Uterus (tissue), 4 donors: Measurements from ENCODE around the gene TBC1D16. TPM values are rescaled to one million over a fixed set of nuclear protein-coding genes. Genes with fewer than 3 reads are reported as not detected.

Experiments
- DNase-seq, 2 donors: peaks; one replicate each; pipeline ENCODE4 v3.0.0-alpha.2; 2019 to 2020
- H3K27ac ChIP-seq, 2 donors: fragments of 200-600 bp; sonication (generic); 1 replicate in 1 of 2; 2 replicates in 1 of 2; pipeline ENCODE4 v1.5.1; 2016 to 2018
- H3K27me3 ChIP-seq, 2 donors: fragments of 200-600 bp; sonication (generic); one replicate each; pipeline ENCODE4 v1.5.1; 2018 to 2019; ENCODE audit warnings: control low read depth in 1 of 2
- H3K36me3 ChIP-seq, 2 donors: fragments of 200-600 bp; sonication (generic); one replicate each; pipeline ENCODE4 v1.5.1; 2019; ENCODE audit warnings: control low read depth in 1 of 2
- H3K4me1 ChIP-seq, 2 donors: fragments of 200-600 bp; sonication (generic); one replicate each; pipeline ENCODE4 v1.5.1; 2018 to 2019; ENCODE audit warnings: control low read depth in 1 of 2
- H3K4me3 ChIP-seq, 2 donors: fragments of 200-600 bp; sonication (generic); 1 replicate in 1 of 2; 2 replicates in 1 of 2; pipeline ENCODE4 v1.5.1; 2018 to 2019; ENCODE audit warnings: mild to moderate bottlenecking in 1 of 2
- H3K9me3 ChIP-seq, 2 donors: fragments of 200-600 bp; sonication (generic); one replicate each; pipeline ENCODE4 v1.5.1; 2019; ENCODE audit warnings: control low read depth in 1 of 2
- POLR2A ChIP-seq, 2 donors: fragments of 450-650 bp; IDR thresholded peaks; one replicate each; pipeline ENCODE4 v1.6.1; 2016; ENCODE audit warnings: antibody characterized with exemption in 2 of 2, mild to moderate bottlenecking in 1 of 2, moderate library complexity in 1 of 2
- intact Hi-C: fragments of 100-400 bp; cut with DNase I; formaldehyde crosslinking; loops from one replicate; pipeline ENCODE4 v1.15.1; 2023; ENCODE audit warnings: low total_unique reads
- total RNA-seq, 4 donors: library from RNA; depleted of rRNA in 3 of 4; stranded (reverse); fragments of >200 nt in 3 of 4; gene quantifications; one replicate each; pipeline versions ENCODE4 v1.1.0 to v1.2.4, GENCODE V29; 2014 to 2023
- TF ChIP-seq, protein P1 (sequence below), 4 experiments: fragments of 200-600 bp in 2 of 4; fragments of 450-650 bp in 2 of 4; sonication (generic) in 2 of 4; IDR thresholded peaks; one replicate each; pipeline ENCODE4 v1.5.1; 2016 to 2019; ENCODE audit warnings: antibody characterized with exemption in 4 of 4, mild to moderate bottlenecking in 2 of 4, moderate library complexity in 1 of 4
- donor health status: DM: yes; HTN: yes; CAD: no.

TBC1D16 gene
- total RNA-seq, 4 donors from 2014 or later = 3.8 to 58.2 (median 18.3) TPM

DNA sequence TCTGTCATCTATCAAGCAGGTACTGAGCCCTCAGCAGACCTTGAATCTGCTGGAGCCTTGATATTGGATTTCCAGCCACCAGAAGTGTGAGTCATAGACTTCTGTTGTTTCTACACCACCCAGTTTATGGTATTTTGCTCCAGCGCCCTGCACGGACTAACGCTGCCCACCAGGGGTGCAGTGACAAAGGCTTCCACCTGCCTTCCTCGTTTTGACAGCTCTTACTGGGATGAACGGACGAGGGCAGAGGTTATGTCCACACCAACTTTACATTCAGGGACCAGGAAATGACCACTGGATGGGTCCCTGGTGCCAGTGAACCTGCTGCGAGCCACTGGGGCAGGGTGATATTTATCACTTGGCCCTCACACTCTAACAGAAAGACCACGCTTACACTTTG, 129.8 kb downstream of the TBC1D16 start:
- H3K4me3 ChIP-seq = no peak overlapping the region
- intact Hi-C loops = no loop called here
- no peak overlapping the region for H3K27ac ChIP-seq
- no peaks in the 10 kb centered on the region for H3K36me3 ChIP-seq
- H3K9me3 ChIP-seq = no peaks in the 10 kb centered on the region
- no peak for DNase-seq
- no peaks in the 10 kb centered on the region for H3K4me1 ChIP-seq
- no peak for TF ChIP-seq POLR2A (IDR thresholded peaks at IDR 0.05)
- TF ChIP-seq, protein P1, sequence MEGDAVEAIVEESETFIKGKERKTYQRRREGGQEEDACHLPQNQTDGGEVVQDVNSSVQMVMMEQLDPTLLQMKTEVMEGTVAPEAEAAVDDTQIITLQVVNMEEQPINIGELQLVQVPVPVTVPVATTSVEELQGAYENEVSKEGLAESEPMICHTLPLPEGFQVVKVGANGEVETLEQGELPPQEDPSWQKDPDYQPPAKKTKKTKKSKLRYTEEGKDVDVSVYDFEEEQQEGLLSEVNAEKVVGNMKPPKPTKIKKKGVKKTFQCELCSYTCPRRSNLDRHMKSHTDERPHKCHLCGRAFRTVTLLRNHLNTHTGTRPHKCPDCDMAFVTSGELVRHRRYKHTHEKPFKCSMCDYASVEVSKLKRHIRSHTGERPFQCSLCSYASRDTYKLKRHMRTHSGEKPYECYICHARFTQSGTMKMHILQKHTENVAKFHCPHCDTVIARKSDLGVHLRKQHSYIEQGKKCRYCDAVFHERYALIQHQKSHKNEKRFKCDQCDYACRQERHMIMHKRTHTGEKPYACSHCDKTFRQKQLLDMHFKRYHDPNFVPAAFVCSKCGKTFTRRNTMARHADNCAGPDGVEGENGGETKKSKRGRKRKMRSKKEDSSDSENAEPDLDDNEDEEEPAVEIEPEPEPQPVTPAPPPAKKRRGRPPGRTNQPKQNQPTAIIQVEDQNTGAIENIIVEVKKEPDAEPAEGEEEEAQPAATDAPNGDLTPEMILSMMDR (IDR thresholded peaks at IDR 0.05) = no peak
- H3K27me3 ChIP-seq = no peaks in the 10 kb centered on the region

DNA sequence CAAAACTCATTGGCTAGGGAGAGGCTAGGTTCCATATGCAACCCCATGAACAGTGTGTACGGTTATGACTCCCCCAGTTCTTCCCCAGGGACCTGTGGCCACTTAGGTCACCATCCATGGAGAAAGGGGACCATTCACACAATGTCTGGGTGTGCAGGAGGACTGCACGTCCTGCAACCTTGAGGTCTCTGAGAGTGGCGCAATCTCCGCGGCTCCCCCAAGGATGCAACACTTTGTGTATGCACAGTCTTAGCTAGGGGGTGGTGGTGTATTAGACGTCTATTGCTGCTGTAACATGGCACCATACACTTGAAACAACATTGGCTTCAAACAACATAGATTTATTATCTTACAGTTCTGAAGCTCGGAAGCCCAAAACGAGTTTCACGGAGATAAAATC, 130.8 kb downstream of the TBC1D16 start:
- Histone ChIP-seq H3K27me3 (no peaks in the 10 kb centered on the region), H3K36me3 (no peaks in the 10 kb centered on the region), H3K4me3 (no peak overlapping the region), H3K27ac (no peak overlapping the region), H3K9me3 (no peaks in the 10 kb centered on the region), H3K4me1 (no peaks in the 10 kb centered on the region)
- no peak for TF ChIP-seq POLR2A (IDR thresholded peaks at IDR 0.05)
- TF ChIP-seq, protein P1 (IDR thresholded peaks at IDR 0.05) = no peak
- DNase-seq = no peak
- intact Hi-C loops = no loop called here

DNA sequence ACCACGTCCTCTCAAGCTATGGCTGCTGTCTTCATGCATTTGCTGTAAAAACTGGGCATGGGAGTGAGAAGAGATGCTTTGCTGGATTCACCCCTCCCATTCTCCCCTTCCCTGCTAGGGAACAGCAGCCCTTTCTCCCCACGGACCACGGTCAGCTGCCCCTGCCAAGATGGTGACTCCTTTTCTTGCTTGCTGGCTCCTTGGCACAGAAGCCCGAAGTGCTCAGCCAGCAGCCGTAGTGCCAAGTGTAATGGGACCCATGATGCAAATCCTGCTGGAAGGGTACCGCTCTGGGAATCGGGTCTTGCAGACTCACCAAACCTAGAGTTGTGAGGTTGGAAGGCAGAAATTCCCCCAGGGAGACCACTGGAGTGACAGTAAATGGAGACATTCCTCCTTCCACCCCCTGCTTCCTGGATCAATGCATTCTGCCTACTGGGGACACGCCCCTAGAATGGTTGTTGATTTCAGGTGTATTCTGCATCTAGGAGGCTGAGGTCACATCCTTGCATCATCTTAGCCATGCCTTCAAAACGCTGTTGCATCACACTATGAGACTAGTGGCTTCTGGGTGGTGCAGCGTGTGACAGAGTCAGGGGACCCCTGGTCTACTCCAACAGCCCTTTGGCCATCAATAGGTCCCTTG, 133.4 kb downstream of the TBC1D16 start:
- no peak for TF ChIP-seq POLR2A (IDR thresholded peaks at IDR 0.05)
- TF ChIP-seq, protein P1 (IDR thresholded peaks at IDR 0.05) = no peak
- Histone ChIP-seq H3K27me3 (no peaks in the 10 kb centered on the region), H3K36me3 (no peaks in the 10 kb centered on the region), H3K27ac (no peak overlapping the region), H3K9me3 (peaks cover 0 to 3% of the 10 kb centered on the region in 2 donors), H3K4me3 (no peak overlapping the region), H3K4me1 (no peaks in the 10 kb centered on the region)
- no peak for DNase-seq
- intact Hi-C loops = no loop called here

DNA sequence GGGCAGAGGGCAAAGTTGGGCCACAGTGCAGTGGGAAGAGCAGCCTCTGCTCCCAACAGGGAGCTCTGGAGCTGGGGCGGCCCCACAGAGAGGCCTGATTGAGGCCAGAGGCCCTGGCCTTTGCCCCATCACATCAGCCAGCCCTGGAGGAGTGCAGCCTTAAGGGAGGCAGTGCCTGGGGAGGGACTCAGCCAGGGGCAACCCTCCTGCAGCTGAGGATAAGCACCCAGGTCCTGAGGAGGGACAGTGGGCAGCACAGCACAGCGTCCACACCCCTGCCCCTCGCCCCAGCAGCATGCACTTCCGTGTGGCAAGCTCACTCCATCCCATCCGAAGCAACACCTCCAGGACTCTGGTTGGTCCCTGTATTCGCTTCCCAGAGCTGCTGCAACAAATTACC, 134.5 kb downstream of the TBC1D16 start:
- H3K36me3 ChIP-seq = no peaks in the 10 kb centered on the region
- intact Hi-C loops = no loop called here
- H3K27ac ChIP-seq = no peak overlapping the region
- no peak for DNase-seq
- no peaks in the 10 kb centered on the region for H3K4me1 ChIP-seq
- H3K27me3 ChIP-seq = no peaks in the 10 kb centered on the region
- H3K4me3 ChIP-seq = no peak overlapping the region
- peaks cover 0 to 3% of the 10 kb centered on the region in 2 donors for H3K9me3 ChIP-seq
- no peak for TF ChIP-seq POLR2A (IDR thresholded peaks at IDR 0.05)
- TF ChIP-seq, protein P1 (IDR thresholded peaks at IDR 0.05) = no peak

DNA sequence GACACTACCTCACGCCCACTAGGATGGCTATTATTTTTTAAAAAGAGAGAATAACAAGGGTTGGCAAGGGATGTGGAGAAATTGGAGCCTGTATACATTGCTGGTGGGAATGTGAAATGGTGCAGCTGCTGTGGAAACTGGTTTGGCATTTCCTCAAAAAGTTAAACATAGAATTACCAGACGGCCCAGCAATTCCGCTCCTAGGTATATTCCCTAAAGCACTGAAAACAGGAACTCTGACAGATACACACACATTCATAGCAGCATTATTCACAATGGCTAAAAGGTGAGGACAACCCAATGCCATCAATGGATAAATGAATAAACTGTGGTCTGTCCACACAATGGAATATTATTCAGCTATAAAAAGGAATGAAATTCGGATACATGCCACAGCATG, 136.1 kb downstream of the TBC1D16 start:
- Histone ChIP-seq H3K4me1 (no peaks in the 10 kb centered on the region), H3K27me3 (no peaks in the 10 kb centered on the region), H3K9me3 (peaks cover 0 to 3% of the 10 kb centered on the region in 2 donors), H3K36me3 (no peaks in the 10 kb centered on the region), H3K4me3 (no peak overlapping the region), H3K27ac (no peak overlapping the region)
- no peak for DNase-seq
- intact Hi-C loops = no loop called here
- no peak for TF ChIP-seq POLR2A (IDR thresholded peaks at IDR 0.05)
- TF ChIP-seq, protein P1 (IDR thresholded peaks at IDR 0.05) = no peak
